ENCODE data around the gene RFPL4A. TPM values are rescaled to one million over a fixed set of nuclear protein-coding genes. Genes with fewer than 3 reads are reported as not detected.
"Not testable (repeated sequence)": the region's sequence is repeated elsewhere in the genome, so short reads cannot be mapped to it uniquely, and the experiment has no call there.

Gene RFPL4A
- not detected for total RNA-seq
- long read RNA-seq = 0 reads

GRCh38 chr19:55758797-55759196 is at the start of gene RFPL4A:
Gene RFPL4A, plus strand, starts transcription at chr19:55759097. Its CDS starts 2,704 bp downstream, at chr19:55761801.
- intact Hi-C loops (cut with DNase I, micrococcal nuclease); DNase-seq; ATAC-seq: not testable (repeated sequence)

- no peak for DNase-seq
- ATAC-seq = no peak
- intact Hi-C loops (cut with DNase I, micrococcal nuclease) = no loop called here
Observed at GRCh38 chr19:55711719-55712118, 47.2 kb upstream of the RFPL4A start.

DNA sequence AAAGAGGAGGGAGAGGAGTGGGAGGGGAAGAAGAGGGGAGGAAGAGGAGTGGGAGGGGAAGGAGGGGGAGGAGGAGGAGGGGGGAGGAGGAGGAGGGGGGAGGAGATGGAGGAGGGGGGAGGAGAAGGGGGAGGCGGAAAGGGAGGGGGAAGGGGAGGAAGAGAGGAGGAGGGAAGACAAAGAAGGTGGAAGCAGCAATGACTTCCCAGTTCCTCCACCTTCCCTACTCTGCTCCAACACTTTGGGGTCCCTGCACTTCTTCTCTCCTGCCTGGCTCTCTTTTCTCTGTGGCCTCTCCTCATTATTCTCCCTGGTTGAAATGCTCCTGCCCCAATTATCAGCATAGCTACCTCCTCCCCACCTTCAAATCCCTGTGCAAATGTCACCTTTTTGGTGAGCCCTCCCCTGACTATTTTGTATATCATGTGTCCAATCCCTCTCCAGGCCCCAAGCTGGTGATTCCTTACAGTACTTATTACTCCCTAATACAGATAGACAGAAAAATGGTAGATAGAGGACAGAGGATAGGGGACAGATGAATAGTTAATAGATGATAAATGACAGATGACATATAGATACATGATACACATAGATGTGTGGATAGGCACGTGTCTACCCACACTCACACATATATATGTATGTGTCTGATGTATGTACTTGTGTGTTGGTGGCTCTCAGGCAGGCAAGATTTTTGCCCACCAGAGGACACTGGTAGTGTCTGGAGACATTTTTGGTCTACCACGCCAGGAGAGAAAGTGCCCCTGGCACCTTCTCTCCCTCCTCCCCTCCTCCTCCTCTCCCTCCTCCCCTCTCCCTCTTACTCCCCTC is 45.9 kb upstream of the RFPL4A start:
- ATAC-seq (no peak), DNase-seq (no peak)
- intact Hi-C loops (cut with DNase I, micrococcal nuclease) = no loop called here

DNA sequence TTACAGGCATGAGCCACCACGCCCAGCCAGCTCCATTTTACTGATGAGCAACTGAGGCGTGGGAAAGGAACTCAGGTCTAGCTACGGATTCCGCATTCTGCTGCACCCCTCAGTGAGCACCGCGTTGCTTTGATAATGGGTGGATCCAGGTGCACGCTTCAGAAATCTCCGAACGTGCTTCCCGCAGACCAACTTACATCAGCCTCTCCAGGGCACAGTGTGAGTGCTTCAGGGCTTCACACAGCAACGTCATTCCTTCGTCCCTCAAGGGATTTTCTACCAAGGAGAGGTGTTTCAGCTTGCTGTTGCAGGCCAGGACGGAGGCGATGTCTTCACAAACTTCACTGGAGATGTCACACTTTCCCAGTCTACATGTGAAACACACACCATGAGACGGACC is 42.4 kb upstream of the RFPL4A start:
- ATAC-seq = no peak
- intact Hi-C loops (cut with DNase I, micrococcal nuclease) = no loop called here
- no peak for DNase-seq

- no peak for ATAC-seq
- no peak for DNase-seq
- intact Hi-C loops (cut with DNase I, micrococcal nuclease) = no loop called here
Observed at GRCh38 chr19:55717251-55717650, 41.6 kb upstream of the RFPL4A start.

DNA sequence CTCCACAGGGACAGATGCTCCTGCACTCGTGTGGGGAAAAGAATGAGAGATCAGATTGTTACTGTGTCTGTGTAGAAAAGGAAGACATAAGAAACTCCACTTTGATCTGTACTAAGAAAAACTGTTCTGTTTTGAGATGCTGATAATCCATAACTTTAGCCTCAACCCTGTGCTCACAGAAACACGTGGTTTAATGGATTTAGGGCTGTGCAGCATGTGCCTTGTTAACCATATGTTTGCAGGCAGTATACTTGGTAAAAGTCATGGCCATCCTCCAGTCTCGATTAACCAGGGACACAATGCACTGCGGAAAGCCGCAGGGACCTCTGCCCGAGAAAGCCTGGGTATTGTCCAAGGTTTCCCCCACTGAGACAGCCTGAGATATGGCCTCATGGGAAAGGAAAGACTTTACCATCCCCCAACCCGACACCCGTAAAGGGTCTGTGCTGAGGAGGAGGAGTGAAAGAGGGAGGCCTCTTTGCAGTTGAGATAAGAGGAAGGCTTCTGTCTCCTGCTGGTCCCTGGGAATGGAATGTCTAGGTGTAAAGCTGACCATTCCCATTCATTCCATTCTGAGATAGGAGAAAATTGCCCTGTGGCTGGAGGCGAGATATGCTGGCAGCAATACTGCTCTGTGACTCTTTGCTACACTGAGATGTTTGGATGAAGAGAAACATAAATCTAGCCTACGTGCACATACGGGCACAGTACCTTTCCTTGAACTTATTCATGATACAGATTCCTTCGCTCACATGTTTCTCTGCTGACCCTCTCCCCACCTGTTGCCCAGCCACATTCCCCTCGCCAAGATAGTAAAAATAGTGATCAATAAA is 40.8 kb upstream of the RFPL4A start:
- intact Hi-C loops (cut with DNase I, micrococcal nuclease); ATAC-seq; DNase-seq: not testable (repeated sequence)

DNA sequence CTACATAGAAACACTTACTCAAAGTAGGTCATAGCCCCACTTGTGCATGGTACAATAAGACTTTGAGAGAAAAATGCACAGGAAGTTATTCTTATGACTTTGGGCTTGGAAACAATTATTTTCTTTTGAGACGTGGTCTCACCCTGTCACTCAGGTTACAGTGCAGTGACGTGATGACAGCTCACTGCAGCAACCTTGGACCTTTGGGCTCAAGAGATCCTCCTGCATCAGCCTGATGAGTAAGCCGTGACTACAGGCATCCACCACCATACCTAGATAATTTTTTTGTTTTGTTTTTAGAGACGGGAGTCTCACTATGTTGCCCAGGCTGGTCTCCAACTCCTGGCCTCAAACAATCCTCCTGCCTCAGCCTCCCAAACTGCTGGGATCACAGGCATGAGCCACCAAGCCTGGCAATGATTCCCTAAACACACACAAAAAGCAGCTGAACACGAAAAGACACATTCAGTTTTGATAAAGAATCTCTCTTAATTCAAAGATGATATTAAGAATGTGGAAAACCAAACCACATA is 38.6 kb upstream of the RFPL4A start:
- ATAC-seq (no peak), DNase-seq (no peak)
- intact Hi-C loops (cut with DNase I, micrococcal nuclease) = no loop called here

- ATAC-seq (no peak), DNase-seq (no peak)
- intact Hi-C loops (cut with DNase I, micrococcal nuclease) = no loop called here
Observed at GRCh38 chr19:55720801-55721200, 38.1 kb upstream of the RFPL4A start.

DNA sequence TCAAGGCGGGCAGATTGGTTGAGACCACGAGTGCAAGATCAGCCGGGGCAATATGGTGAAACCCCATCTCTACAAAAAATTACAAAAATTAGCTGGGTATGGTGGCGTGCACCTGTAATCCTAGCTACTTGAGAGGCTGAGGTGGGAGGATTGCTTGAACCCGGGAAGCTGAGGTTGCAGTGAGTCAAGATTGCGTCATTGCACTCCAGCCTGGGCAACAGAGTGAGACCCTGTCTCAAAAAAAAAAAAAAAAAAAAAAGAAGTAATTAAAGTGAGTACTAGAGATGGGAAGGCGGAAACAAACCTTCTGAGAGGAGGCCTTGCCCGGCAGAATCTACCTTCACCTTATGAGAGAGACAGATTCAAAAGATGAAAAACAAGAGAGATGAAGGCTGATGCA is 35.4 kb upstream of the RFPL4A start:
- intact Hi-C loops (cut with DNase I, micrococcal nuclease) = no loop called here
- DNase-seq (no peak), ATAC-seq (no peak)

GRCh38 chr19:55730378-55730777 is 28.5 kb upstream of the RFPL4A start:
- ATAC-seq; DNase-seq; intact Hi-C loops (cut with DNase I, micrococcal nuclease): not testable (repeated sequence)

GRCh38 chr19:55738302-55738701 is 20.6 kb upstream of the RFPL4A start, which contains the start of gene NLRP9:
Gene NLRP9, minus strand, starts transcription at chr19:55738402. Its CDS starts 28 bp downstream, at chr19:55738374.
- no peak for ATAC-seq
- intact Hi-C loops (cut with DNase I, micrococcal nuclease) = no loop called here
- no peak for DNase-seq

GRCh38 chr19:55750715-55751114 is 8.2 kb upstream of the RFPL4A start:
- intact Hi-C loops (cut with DNase I, micrococcal nuclease) = no loop called here
- DNase-seq = no peak
- ATAC-seq = no peak

DNA sequence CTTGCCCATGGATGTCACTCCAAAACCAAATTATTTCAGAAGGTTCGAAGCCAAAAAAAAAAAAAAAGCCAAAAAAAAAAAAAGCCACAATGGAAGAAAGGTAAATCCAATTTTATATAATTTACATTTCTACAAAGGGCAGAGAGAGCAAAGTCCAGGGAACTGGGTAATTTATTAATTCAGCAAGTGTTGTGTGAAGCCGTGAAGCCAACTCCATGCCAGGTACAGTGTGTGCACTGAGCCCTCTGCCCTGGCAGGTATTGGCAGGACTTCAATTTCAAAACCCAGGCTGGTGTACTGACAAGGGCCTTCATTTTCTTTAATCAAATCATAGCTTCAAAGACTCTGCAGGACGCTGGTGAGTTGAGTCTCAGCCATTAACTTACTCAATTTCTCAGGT is 5.5 kb upstream of the RFPL4A start:
- ATAC-seq (peak; percentile 99), DNase-seq (peak; percentile 20 to 63)
- intact Hi-C loops (cut with DNase I, micrococcal nuclease) = no loop called here

- ATAC-seq; DNase-seq; intact Hi-C loops (cut with DNase I, micrococcal nuclease): not testable (repeated sequence)
Observed at GRCh38 chr19:55756808-55757207, 2.1 kb upstream of the RFPL4A start.

- intact Hi-C loops (cut with DNase I, micrococcal nuclease) = no loop called here
- ATAC-seq = no peak
- no peak for DNase-seq
Observed at GRCh38 chr19:55766466-55766865, 7.6 kb downstream of the RFPL4A start.

- intact Hi-C loops (cut with DNase I, micrococcal nuclease) = not testable (repeated sequence)
Observed at GRCh38 chr19:55768818-55769217, 9.9 kb downstream of the RFPL4A start, which contains the start of gene RFPL4AL1. Gene RFPL4AL1, plus strand, starts transcription at chr19:55769118. Its CDS starts 2,687 bp downstream, at chr19:55771805.

GRCh38 chr19:55769632-55770031 is 10.7 kb downstream of the RFPL4A start:
- peak; percentile 50 for ATAC-seq
- intact Hi-C loops (cut with DNase I, micrococcal nuclease); DNase-seq: not testable (repeated sequence)

More at GRCh38 chr19:55768818-55769217, 9.9 kb downstream of the RFPL4A start, which contains the start of gene RFPL4AL1:
- ATAC-seq, DNase-seq: not testable (repeated sequence)

- DNase-seq (peak in 1 of 2 donors; percentile 16), ATAC-seq (no peak)
- intact Hi-C loops (cut with DNase I, micrococcal nuclease) = no loop called here
Observed at GRCh38 chr19:55777528-55777927, 18.6 kb downstream of the RFPL4A start.

DNA sequence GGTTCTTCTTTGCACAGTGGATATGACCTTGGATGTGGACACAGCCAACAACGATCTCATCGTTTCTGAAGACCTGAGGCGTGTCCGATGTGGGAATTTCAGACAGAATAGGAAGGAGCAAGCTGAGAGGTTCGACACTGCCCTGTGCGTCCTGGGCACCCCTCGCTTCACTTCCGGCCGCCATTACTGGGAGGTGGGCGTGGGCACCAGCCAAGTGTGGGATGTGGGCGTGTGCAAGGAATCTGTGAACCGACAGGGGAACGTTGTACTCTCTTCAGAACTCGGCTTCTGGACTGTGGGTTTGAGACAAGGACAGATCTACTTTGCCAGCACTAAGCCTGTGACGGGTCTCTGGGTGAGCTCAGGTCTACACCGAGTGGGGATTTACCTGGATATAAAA is 19.4 kb downstream of the RFPL4A start:
- ATAC-seq (no peak), DNase-seq (no peak)
- intact Hi-C loops (cut with DNase I, micrococcal nuclease) = no loop called here
